Ureter (tissue), 1 donor: ENCODE measurements around the gene DKK3. TPM values are rescaled to one million over a fixed set of nuclear protein-coding genes. Genes with fewer than 3 reads are reported as not detected.

Experiments used
- DNase-seq: peaks from one replicate; pipeline ENCODE4 v3.0.0-alpha.2; 2020; ENCODE audit warnings: low spot score
- total RNA-seq: library from RNA; stranded (reverse); gene quantifications from one replicate; pipeline ENCODE4 v1.2.4, GENCODE V29; 2023
- donor health status: DM: yes; HTN: yes; CAD: no.

The DKK3 gene
- total RNA-seq, 1 donor from 2014 or later = 74.6 TPM

DNA sequence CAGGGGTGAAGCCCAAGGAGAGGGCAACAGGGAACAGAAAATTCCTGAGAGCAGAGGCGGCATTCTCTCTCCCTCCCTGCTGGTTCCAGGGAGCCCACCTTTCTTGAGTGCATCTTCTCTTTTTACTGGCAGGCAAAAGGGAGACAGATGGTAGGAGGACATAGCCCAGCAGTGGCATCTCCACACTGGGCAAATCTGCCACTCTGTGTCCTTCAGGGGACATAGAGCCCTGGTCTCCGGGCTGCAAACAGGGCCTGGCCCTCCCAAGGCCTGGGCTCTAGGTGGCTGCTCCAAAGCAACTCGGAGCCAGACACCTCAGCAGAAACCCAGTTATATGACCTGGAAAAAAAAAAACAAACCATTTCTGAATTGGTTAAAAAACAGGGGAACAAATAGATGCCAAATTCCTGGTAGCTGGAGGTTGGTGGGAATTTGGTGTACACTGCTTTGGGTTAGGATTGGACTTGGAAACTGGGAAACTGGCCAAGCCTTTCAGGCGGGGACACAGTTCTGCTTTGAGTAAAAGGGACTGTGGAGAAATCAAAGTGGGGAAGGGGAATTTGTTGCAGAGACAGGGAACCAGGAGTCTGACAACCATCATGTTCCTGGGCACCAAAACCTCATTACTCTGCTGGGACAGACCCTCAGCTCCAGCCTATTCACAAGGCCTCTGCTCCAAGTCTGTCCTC, 23.6 kb upstream of the DKK3 start:
- no peak for DNase-seq

DNA sequence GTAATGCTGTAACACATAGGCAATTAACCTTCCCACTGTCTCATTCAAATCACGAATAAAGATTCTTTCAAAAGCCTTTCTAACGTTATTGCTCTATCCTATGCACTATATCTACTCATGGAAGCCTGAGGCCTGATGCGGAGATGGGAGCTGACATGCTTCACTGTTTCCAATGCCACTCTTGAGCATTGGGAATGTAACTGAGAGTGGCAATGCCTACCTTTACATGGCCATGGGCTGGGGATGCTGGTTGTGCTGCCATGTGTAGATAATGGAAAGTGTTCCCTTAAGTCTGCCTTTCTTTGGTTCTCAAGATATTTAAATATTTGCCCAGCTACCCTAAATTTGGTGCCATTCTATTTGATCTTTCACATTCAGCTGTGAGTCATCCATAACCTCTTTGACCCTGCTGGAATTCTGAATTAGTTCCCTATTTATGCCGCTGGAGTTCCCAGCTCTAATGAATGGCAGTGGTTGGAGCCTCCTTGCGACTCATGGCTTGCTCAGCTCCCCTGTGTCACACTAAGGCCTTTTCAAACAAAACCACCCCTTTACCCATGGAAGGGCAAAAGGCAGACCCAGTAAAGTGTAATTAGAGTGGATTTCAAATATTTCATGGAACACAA, 21.4 kb upstream of the DKK3 start:
- no peak for DNase-seq

DNA sequence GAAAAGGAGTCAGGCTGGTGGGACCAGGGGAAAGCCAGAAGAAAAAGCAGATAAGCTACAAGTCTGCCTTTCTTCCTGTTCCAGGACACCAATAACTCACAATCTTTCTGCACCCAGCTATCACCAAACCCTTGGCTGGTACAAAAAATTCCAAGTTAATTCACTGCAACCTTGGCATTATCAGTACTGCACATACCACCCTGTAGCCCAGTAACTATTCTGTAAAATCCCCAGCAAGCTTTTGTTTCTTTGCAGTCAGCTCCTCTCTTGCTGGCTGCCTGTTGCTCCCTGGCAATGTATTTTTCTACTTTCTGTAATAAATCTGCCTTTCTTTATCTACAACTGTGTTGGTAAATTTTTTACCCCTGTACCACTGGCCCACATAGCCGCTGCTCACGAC, 20.7 kb upstream of the DKK3 start:
- DNase-seq = no peak

DNA sequence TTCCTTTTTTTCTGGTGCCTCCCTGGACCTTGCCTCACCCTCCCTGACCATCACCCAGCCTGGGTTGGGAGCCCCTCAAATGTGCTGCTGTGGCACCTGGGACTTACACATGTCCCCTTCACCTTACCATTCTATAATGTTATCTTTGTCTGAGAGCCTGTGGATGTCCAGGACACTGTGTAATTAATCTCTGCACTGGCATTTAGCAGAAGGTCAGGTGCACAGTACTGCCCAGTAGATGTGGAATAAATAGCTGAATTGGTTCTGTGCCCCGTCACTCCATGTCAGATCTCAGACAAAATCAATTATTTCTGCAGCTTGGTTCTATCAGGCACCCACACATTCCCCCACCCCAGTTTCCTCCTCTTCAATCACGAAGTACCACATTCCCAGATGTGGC, 19.9 kb upstream of the DKK3 start:
- no peak for DNase-seq

DNA sequence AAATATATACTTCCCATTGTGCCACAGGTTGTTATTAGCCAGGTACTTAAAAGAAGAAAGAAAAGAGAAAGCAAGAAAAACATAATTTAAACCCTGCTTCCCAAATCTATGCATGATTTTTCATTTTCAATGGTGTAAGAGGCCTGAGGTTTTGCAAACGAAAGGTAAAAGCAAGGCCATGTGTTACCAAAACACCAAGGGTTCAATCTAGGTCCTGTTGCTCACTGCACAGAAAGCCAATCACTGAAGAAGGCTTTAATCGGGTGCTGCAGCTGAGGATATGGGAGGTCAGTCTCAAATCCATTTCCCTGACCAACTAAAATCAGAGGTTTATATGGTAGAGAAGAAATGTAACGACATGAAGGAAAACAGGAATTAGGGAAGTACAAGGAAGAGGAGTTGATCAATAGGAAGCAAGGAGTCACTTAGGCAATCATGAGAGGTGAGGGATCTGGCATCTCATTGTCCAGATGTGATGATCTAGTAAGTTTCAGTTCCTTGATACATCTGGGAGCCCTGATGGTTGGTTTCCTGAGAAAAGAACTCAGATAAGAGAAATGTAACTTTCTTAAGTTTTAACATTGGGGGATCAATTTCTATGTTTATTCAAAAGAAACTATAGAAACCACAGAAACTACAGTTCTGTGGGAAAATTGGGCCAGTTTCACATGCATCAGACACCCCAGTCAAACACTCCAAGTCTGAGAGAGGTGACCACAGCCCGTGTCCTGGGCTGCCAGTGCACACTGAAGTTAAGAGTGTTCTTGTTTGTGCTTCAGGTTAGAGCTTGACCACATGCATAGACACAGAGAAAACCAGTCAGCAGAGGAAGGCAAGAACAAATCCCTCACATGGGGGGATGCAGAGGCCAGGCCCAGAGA, 18.1 kb upstream of the DKK3 start:
- DNase-seq = no peak

DNA sequence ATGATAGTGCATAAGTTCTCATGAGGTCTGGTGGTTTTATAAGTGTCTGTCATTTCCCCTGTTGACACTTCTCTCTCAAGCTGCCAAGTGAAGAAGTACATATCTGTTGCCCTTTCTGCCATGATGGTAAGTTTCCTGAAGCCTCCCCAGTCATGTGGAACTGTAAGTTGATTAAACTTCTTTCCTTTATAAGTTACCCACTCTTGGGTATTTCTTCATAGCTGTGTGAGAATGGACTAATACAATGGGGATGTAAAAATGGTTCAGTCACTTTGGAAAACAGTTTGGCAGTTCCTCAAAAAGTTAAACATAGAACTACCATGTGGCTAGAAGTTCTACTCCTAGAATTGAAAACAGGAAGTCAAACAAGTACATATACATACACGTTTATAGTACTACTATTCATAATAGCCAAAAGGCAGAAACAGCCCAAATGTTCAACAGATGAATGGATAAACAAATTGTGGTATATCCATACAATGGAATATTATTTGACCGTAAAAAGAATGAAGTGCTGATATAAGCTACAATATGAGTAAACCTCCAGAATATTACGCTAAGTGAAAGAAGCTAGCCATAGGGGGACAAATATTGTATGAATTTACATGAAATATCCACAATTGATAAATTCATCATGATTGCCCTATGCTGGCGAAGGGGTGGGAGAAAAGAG, 16.0 kb upstream of the DKK3 start:
- no peak for DNase-seq

GRCh38 chr11:12023015-12023414, 14.6 kb upstream of the DKK3 start:
- no peak for DNase-seq

DNA sequence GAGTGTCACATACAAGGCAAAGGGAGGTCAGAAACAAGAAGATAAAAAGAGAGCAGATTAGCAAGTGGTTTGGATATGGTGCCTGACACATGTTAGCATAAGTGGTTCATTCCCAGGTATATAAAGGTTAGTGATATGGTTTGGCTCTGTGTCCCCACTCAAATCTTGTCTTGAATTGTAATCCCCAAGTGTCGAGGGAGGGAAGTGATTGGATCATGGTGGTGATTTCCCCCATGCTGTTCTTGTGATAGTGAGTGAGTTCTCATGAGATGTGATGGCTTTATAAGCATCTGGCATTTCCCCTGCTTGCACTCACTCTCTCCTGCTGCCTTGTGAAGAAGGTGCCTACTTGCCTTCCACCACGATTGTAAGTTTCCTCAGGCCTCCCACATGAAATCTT, 12.1 kb upstream of the DKK3 start:
- DNase-seq = no peak

- no peak for DNase-seq
These were observed 11.5 kb upstream of the DKK3 start for GRCh38 chr11:12019866-12020416.

DNA sequence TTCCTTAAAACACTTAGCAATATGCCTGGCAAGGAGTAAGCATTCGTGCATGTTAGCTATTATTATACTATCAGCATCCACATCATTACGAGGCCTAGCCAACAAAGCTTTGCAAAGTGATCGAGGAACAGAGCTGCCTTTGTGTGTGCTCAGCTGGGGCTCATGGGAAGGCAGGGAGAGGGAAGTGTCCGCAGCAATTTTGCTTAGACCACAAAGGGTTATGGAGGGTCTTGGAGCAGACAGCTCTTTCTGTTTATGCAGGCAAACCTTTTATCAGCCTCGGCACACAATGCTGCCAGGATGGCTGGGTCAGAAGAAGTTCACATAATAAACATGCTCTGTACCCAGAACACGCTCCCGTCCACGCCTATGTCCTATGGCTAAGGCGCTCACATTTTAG, 10.9 kb upstream of the DKK3 start:
- no peak for DNase-seq

DNA sequence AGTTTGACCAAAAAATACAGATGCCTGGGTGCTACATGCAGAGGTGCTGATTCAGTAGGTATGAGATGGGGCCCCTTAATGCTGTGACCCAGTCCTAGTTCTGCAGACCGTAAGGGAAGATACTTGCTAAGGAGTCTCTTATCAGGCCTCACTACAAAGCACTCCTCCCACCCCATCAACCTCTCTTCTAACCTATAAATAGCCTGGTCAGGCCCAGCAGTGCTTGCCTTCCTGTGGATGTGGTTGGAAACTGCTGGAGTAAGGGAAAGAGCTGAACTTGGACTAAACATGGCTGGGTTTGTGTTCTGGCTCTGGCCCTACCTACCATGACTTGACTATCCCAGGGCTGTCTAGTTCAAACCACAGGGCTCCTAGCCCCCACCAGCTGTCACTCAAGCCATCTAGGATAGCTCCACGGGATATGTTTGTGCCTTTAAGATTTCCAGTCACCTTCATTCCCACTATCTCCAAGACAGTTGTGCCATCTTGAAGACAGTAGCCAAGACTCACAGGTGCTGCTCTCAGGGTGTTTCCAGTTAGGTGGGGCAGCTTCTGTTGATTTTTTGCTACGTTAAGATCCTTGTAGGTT, 9.5 kb upstream of the DKK3 start:
- no peak for DNase-seq

- DNase-seq = no peak
These were observed 8.8 kb upstream of the DKK3 start for GRCh38 chr11:12017243-12017678.

DNA sequence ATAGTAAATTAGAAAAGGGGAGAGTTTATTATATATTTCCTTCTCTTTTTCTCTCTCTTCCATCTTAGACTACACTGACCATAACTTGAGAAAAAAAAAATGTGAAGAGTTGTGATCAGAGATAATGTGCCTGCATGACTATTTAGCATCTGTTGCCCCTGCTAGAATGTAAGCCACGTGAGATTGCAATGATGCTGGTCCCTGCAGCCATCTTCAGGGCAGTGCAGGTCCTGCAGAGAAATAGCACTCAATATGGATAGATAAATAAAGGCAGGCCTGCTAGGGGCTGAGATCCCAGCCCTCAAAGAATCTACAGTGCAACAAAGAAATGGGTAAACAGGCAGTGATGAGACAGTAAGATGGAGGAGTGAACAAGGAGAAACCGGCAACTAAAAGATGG, 7.8 kb upstream of the DKK3 start:
- no peak for DNase-seq

DNA sequence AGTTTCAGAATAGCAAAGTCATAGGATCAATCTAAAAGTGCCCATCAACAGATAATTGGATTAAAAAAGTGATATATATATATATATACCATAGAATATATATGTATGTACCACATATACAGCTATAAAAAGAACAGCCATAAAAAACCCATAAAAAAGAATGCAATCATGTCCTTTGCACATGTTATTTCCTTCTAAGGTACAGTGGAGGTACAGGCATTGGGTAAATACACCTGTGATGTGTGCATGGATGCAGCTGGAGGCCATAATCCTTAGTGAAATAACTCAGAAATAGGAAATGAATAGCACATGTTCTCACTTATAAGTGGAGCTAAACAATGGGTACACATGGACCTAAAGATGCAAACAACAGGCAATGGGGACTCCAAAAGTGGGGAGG, 7.1 kb upstream of the DKK3 start:
- DNase-seq = no peak

GRCh38 chr11:12013781-12014180, 5.4 kb upstream of the DKK3 start:
- no peak for DNase-seq

- no peak for DNase-seq
These were observed 1.3 kb upstream of the DKK3 start for GRCh38 chr11:12009617-12010321.

- no peak for DNase-seq
These were observed 577 bp upstream of the DKK3 start for GRCh38 chr11:12008790-12009616.

DNA sequence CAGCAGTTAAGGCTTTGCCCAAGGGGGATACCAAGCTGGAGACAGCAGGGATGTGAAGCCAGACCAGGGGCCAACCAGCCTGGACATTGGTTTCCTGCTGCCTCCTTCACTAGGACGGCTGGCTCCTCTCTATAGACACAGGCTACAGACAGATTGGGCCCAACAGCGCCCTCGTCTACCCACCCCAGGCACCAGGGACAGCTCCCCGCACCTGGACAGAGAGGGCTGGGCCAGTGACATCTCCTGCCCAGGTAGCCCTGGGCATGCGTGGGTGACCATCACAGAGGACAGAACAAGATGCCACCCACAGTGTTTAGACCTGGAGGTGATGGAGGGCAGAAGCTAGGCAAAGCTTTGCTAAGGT, 1.2 kb downstream of the DKK3 start:
- DNase-seq = no peak

GRCh38 chr11:12006552-12007229, 1.7 kb downstream of the DKK3 start:
- DNase-seq = no peak

DNA sequence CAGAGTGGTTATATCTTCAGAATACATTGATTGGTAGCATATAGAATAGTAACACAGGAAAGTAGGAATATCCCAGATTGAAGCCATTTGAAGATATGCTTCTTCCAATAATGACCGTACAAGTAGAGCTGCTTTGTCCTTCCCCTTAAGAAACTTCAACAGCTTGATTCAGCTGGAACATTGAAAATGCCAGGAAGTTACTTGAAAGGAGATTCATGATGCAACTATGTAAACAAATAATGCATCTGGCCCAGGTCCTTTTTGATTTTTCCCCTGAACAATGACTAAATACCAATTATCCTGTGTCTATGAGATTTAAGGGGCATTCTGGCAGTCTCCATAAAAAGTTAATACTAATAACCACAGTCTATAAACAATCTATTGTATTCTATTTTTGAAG, 3.0 kb downstream of the DKK3 start:
- DNase-seq = no peak
